DMS79 (cell line): ENCODE data around the gene PCED1A.

Experiments
- DNase-seq: peaks from one replicate; lab custom pipeline; 2025; lab: John Stamatoyannopoulos, UW

The PCED1A gene

GRCh38 chr20:2840138-2840966 is at the start of gene PCED1A, which contains the start of gene VPS16:
TSS of gene PCED1A (minus strand) at chr20:2840655. CDS start at chr20:2839912, 743 bp downstream.
TSS of gene VPS16 (plus strand) at chr20:2840745. CDS start at chr20:2840775, 30 bp downstream.
- DNase-seq, result peak; percentile 61

- no peak for DNase-seq
Measured at GRCh38 chr20:2889797-2890196, 49.3 kb upstream of the PCED1A start.

- no peak for DNase-seq
Measured at GRCh38 chr20:2889209-2889608, 48.8 kb upstream of the PCED1A start.

- no peak for DNase-seq
Measured at GRCh38 chr20:2888224-2888955, 47.9 kb upstream of the PCED1A start.

- DNase-seq, result no peak
Measured at GRCh38 chr20:2887715-2888114, 47.3 kb upstream of the PCED1A start.

- DNase-seq, result no peak
Measured at GRCh38 chr20:2883726-2884637, 43.5 kb upstream of the PCED1A start.

GRCh38 chr20:2880650-2881049 is 40.2 kb upstream of the PCED1A start:
- no peak for DNase-seq

- DNase-seq, result no peak
Measured at GRCh38 chr20:2879146-2879545, 38.7 kb upstream of the PCED1A start.

GRCh38 chr20:2878515-2878914 is 38.1 kb upstream of the PCED1A start:
- no peak for DNase-seq

- DNase-seq, result no peak
Measured at GRCh38 chr20:2875690-2876203, 35.3 kb upstream of the PCED1A start.

GRCh38 chr20:2874456-2874855 is 34.0 kb upstream of the PCED1A start:
- DNase-seq, result no peak

GRCh38 chr20:2873747-2874041 is 33.2 kb upstream of the PCED1A start:
- no peak for DNase-seq

GRCh38 chr20:2873010-2873746 is 32.7 kb upstream of the PCED1A start, which contains the start of gene PTPRA:
TSS of gene PTPRA (plus strand) at chr20:2873481. CDS start at chr20:2964278, 90,797 bp downstream.
- DNase-seq, result peak; percentile 58

- peak; percentile 6 for DNase-seq
Measured at GRCh38 chr20:2872459-2873009, 32.1 kb upstream of the PCED1A start.

- no peak for DNase-seq
Measured at GRCh38 chr20:2871661-2872458, 31.4 kb upstream of the PCED1A start.

GRCh38 chr20:2871111-2871465 is 30.6 kb upstream of the PCED1A start:
- no peak for DNase-seq

GRCh38 chr20:2869381-2869780 is 28.9 kb upstream of the PCED1A start:
- DNase-seq, result no peak

- DNase-seq, result no peak
Measured at GRCh38 chr20:2867081-2867864, 26.8 kb upstream of the PCED1A start.

GRCh38 chr20:2866236-2866635 is 25.8 kb upstream of the PCED1A start:
- DNase-seq, result no peak
